Airway epithelial cell (primary cell): ENCODE data around the gene FAHD1. TPM values are rescaled to one million over a fixed set of nuclear protein-coding genes. Genes with fewer than 3 reads are reported as not detected.

Experiments used
- total RNA-seq: library from RNA; depleted of rRNA; stranded (reverse); fragments of >200 nt; gene quantifications from 2 replicates; pipeline ENCODE4 v1.2.3, GENCODE V29; 2015

Gene FAHD1
- total RNA-seq, result 70.2 and 86.2 TPM in 2 replicates

DNA sequence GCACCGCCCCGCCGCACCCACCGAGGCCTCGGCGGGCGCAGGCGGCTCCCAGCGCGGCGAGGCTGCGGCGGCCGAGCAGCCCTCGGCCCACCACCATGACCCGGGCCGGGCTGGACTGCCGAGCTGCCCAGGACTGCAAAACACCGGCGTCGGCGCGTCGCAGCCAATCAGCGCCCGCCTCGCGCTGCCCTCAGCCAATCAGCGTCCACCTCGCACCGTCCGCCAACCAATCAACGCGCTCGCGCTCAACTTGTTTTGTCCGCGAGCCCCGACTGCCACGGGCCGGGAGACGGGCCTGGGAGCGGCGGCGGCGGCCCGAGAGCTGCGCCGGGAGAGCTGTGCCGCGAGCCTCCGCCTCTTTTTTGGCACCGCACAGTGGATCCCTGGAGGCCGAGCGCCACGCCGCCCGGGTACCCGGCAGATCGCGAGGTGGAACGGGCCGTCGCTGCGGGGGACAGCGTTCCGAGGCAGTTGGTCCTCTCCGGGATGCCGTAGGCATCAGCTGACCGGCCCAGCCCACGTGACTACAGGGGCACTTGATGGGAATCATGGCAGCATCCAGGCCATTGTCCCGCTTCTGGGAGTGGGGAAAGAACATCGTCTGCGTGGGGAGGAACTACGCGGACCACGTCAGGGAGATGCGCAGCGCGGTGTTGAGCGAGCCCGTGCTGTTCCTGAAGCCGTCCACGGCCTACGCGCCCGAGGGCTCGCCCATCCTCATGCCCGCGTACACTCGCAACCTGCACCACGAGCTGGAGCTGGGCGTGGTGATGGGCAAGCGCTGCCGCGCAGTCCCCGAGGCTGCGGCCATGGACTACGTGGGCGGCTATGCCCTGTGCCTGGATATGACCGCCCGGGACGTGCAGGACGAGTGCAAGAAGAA, at the start of gene FAHD1, which contains the start of gene HAGH:
Gene FAHD1, plus strand, starts transcription at position 516 of the 883 bp plus-strand sequence. Its CDS starts 33 bp downstream, at position 549.
Gene HAGH, minus strand, starts transcription at position 135 of the 883 bp plus-strand sequence. Its CDS starts 38 bp downstream, at position 97.

GRCh38 chr16:1782408-1783264, 44.4 kb upstream of the FAHD1 start, which contains the start of the genes NUBP2 and SPSB3:
NUBP2 (plus strand) TSS chr16:1782960; CDS start chr16:1783021, 61 bp downstream.
SPSB3 (minus strand) TSS chr16:1782571; CDS start chr16:1781483, 1,088 bp downstream.

DNA sequence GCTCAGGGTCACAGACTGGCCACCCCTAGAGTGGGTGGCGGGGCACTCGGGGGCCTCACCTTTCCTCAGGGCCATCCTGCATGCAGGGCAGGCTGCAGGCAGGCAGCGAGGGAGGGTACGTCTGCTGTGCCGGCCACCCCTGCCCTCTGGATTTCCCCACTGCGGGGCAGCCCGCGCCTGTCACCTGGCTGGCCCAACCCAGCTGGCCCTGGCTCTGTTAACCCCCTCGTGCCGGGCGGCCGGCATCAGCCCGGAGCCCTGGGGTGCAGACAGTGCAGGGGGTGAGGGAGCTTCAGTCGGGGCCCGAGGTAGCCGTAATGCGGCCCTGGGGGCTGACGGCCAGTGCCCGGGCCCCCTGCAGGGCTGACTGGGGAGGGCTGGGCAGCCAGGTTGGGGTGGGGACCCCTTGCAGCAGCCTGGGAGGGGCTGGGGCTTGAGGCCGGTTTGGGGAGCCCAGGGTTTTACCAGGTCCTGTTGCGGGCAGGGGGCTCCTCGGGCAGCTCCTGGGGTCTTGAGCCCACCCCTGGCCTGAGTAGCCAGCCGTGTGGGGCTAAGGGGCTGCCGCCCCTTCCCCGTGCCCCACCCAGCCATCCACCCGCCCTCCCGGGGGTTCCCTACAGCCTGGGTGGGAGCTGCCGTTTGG, 33.3 kb upstream of the FAHD1 start, which contains the start of gene IGFALS:
Gene IGFALS, minus strand, starts transcription at position 128 of the 643 bp plus-strand sequence. Its CDS starts 53 bp downstream, at position 75.

DNA sequence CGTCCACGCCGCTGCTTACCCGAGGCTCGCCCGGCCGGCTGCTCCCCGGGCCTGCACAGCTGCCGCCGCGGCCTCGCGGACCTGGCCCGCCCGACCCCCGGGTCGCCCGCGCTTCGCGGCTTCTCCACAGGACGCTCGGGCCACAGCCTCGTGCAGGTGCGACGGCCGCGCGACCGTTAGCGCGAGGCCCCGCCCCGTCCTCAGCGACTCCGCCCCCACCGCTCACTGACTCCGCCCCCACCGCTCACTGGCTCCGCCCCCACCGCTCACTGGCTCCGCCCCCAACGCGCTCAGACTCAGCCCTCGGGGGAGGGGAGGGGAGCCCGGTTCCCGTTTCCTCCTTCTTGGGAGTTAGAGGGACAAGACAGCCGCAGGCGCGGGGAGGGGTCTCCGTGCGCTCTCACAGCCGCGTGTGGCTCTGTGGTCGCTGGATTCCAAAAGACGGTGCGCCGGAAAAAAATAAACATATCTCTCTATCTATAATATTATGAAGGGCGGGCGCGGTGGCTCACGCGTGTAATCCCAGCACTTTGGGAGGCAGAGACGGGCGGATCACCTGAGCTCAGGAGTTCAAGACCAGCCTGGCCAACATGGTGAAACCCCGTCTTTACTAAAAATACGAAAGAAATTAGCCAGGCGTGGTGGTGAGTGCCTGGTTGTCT, 45.1 kb downstream of the FAHD1 start, which contains the start of gene MEIOB:
Gene MEIOB, minus strand, starts transcription at position 191 of the 662 bp plus-strand sequence. CDS start 3,989 bp downstream, outside the sequence.

Other genes starting within 250 kb of the FAHD1 start
- gene IFT140, start 215.1 kb upstream of the FAHD1 start, total RNA-seq, result 8.3 and 8.4 TPM in 2 replicates
- gene CRAMP1, start 214.8 kb upstream of the FAHD1 start, total RNA-seq, result 5.1 and 8.2 TPM in 2 replicates
- 68.9 and 108 TPM in 2 replicates for gene JPT2, start 148.9 kb upstream of the FAHD1 start, total RNA-seq
- 17.7 and 26.7 TPM in 2 replicates for gene MAPK8IP3, start 121.0 kb upstream of the FAHD1 start, total RNA-seq
- gene NME3, start 55.7 kb upstream of the FAHD1 start, total RNA-seq, result 69.0 and 71.8 TPM in 2 replicates
- gene EME2, start 54.4 kb upstream of the FAHD1 start, total RNA-seq, result 14.1 and 14.3 TPM in 2 replicates
- 193 and 199 TPM in 2 replicates for gene MRPS34, start 54.1 kb upstream of the FAHD1 start, total RNA-seq
- gene SPSB3, start 44.6 kb upstream of the FAHD1 start, total RNA-seq, result 22.4 and 28.4 TPM in 2 replicates
- gene NUBP2, start 44.2 kb upstream of the FAHD1 start, total RNA-seq, result 119 and 173 TPM in 2 replicates
- gene IGFALS, start 33.5 kb upstream of the FAHD1 start, total RNA-seq, result not detected in 2 replicates
- 76.1 and 79.8 TPM in 2 replicates for gene HAGH, start 381 bp upstream of the FAHD1 start, total RNA-seq
- not detected in 2 replicates for gene MEIOB, start 45.0 kb downstream of the FAHD1 start, total RNA-seq
- gene HS3ST6, start 91.2 kb downstream of the FAHD1 start, total RNA-seq, result 1.4 and 2.7 TPM in 2 replicates
- gene MSRB1, start 116.0 kb downstream of the FAHD1 start, total RNA-seq, result 6.7 and 11.7 TPM in 2 replicates
- gene RPL3L, start 127.5 kb downstream of the FAHD1 start, total RNA-seq, result 0.35 and 0.46 TPM in 2 replicates
- 279 and 343 TPM in 2 replicates for gene NDUFB10, start 132.3 kb downstream of the FAHD1 start, total RNA-seq
- 3,748 and 4,325 TPM in 2 replicates for gene RPS2, start 137.6 kb downstream of the FAHD1 start, total RNA-seq
- not detected in 2 replicates for gene RNF151, start 139.7 kb downstream of the FAHD1 start, total RNA-seq
- gene TBL3, start 144.8 kb downstream of the FAHD1 start, total RNA-seq, result 114 and 119 TPM in 2 replicates
- gene NOXO1, start 154.3 kb downstream of the FAHD1 start, total RNA-seq, result 1.1 and 2.2 TPM in 2 replicates
- gene GFER, start 157.0 kb downstream of the FAHD1 start, total RNA-seq, result 20.3 and 22.9 TPM in 2 replicates
- gene SYNGR3, start 162.8 kb downstream of the FAHD1 start, total RNA-seq, result 2.1 and 5.4 TPM in 2 replicates
- 52.9 and 61.7 TPM in 2 replicates for gene ZNF598, start 182.6 kb downstream of the FAHD1 start, total RNA-seq
- 3.6 and 4.0 TPM in 2 replicates for gene NPW, start 192.6 kb downstream of the FAHD1 start, total RNA-seq
- 24.8 and 25.5 TPM in 2 replicates for gene NHERF2, start 199.7 kb downstream of the FAHD1 start, total RNA-seq
- 32.8 and 43.2 TPM in 2 replicates for gene NTHL1, start 220.6 kb downstream of the FAHD1 start, total RNA-seq
- 33.8 and 35.0 TPM in 2 replicates for gene TSC2, start 220.8 kb downstream of the FAHD1 start, total RNA-seq